Measurements from ENCODE around the gene TMEM242.
"Not testable (repeated sequence)": the region's sequence is repeated elsewhere in the genome, so short reads cannot be mapped to it uniquely, and the experiment has no call there.

TMEM242 gene

GRCh38 chr6:157314705-157315321 lies 8.5 kb downstream of the TMEM242 start:
- H3K4me3 ChIP-seq (ENCODE audit: low read depth, low read length) = no peak overlapping the region
- peak; percentile 79 for DNase-seq (ENCODE audit: low read depth)
- in situ Hi-C loops (cut with HindIII; ENCODE audit: low sequenced_read_pairs) = no loop called here
- TF ChIP-seq CTCF (IDR thresholded peaks at IDR 0.05; ENCODE audit: low read depth, low read length, missing control alignments) = peak; percentile 87

GRCh38 chr6:157313531-157314467 lies 9.5 kb downstream of the TMEM242 start:
- no peak overlapping the region for H3K4me3 ChIP-seq (ENCODE audit: low read depth, low read length)
- no peak for DNase-seq (ENCODE audit: low read depth)
- TF ChIP-seq CTCF (IDR thresholded peaks at IDR 0.05; ENCODE audit: low read depth, low read length, missing control alignments) = no peak
- in situ Hi-C loops (cut with HindIII; ENCODE audit: low sequenced_read_pairs) = no loop called here

- H3K4me3 ChIP-seq (ENCODE audit: low read depth, low read length) = no peak overlapping the region
- TF ChIP-seq CTCF (IDR thresholded peaks at IDR 0.05; ENCODE audit: low read depth, low read length, missing control alignments) = no peak
- peak; percentile 11 for DNase-seq (ENCODE audit: low read depth)
- in situ Hi-C loops (cut with HindIII; ENCODE audit: low sequenced_read_pairs) = no loop called here
Measured at GRCh38 chr6:157312757-157313156, 10.6 kb downstream of the TMEM242 start.

- in situ Hi-C loops (cut with HindIII; ENCODE audit: low sequenced_read_pairs); H3K4me3 ChIP-seq (ENCODE audit: low read depth, low read length); DNase-seq (ENCODE audit: low read depth): not testable (repeated sequence)
Measured at GRCh38 chr6:157310693-157311092, 12.6 kb downstream of the TMEM242 start.

GRCh38 chr6:157307661-157308060 lies 15.7 kb downstream of the TMEM242 start:
- in situ Hi-C loops (cut with HindIII; ENCODE audit: low sequenced_read_pairs) = no loop called here
- H3K4me3 ChIP-seq (ENCODE audit: low read depth, low read length) = no peak overlapping the region
- no peak for DNase-seq (ENCODE audit: low read depth)
- no peak for TF ChIP-seq CTCF (IDR thresholded peaks at IDR 0.05; ENCODE audit: low read depth, low read length, missing control alignments)

GRCh38 chr6:157305670-157306653 lies 17.4 kb downstream of the TMEM242 start:
- in situ Hi-C loops (cut with HindIII; ENCODE audit: low sequenced_read_pairs) = no loop called here
- no peak for TF ChIP-seq CTCF (IDR thresholded peaks at IDR 0.05; ENCODE audit: low read depth, low read length, missing control alignments)
- H3K4me3 ChIP-seq (ENCODE audit: low read depth, low read length) = no peak overlapping the region
- no peak for DNase-seq (ENCODE audit: low read depth)
